Fibroblast of skin of scalp (primary cell): ENCODE data around the gene RUFY3.
"Not testable (repeated sequence)": the region's sequence is repeated elsewhere in the genome, so short reads cannot be mapped to it uniquely, and the experiment has no call there.

Source experiments
- DNase-seq: peaks from one replicate; pipeline ENCODE4 v3.0.0-alpha.2; 2013

The RUFY3 gene

DNA sequence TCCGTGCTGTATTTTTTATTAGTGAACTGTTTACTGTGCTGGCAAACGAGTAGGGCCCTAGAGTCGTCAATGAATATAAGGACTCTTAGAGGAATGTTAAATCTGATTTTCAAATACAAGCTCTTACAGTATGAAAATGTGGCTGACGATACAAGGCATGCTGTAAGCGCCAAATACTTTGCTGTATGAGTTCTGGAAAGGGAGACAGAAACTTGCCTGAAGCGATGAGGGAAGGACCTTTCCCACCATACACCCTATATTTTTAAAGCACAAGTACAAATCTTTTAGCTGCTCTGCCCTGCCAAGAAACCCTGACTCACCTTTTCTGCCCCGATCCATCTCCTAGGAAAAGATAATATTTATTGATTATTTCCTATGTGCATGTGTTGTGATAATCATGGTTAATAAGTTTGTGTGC, 15.7 kb upstream of the RUFY3 start:
- no peak for DNase-seq

DNA sequence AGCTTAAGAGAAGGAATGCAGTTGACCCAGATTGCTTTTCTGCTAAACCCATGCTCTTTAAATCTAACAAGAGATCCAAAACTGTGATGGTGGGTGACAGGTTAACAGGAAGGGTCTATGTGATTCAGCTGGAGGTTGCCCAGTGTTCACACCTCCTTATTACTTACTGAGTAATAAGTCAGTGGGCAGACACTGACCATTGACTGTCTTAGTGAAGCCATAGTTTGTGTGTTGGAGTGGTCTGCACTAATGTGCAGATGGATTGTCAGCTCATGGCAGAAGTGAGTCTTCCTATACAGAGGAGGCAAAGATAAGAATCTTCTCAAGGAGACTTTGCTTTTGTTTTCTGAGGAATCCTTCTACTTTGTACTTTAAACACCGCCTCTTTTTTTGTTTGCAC, 15.2 kb upstream of the RUFY3 start:
- DNase-seq, result no peak

DNA sequence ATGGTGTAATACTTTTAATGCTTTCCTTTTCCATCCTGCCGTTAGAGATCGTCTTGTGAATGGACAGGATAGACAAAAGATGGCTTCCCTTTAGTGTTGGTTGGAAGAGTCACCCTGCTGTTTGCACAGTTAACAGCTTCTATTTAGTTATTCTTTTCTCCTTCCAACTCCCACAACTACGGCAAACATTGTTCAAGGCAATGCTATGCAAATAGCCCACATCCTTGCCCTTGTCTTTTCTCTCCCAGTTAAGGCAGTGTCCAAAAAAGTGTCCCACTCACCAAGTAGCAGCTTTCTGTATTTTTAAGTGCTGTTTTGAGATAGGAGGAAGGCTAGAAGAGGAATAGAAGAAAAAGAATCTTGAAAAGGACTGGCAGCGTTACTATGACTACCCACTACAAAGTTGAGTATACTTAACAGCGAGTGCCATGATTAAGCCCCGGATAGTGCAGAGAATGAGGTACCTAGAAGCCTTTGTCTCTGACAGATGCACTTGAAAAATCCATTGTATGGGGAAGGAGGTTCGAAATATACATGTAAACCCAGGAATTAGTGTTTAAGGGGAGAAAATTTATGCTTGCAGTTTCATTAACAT, 12.1 kb upstream of the RUFY3 start:
- no peak for DNase-seq

DNA sequence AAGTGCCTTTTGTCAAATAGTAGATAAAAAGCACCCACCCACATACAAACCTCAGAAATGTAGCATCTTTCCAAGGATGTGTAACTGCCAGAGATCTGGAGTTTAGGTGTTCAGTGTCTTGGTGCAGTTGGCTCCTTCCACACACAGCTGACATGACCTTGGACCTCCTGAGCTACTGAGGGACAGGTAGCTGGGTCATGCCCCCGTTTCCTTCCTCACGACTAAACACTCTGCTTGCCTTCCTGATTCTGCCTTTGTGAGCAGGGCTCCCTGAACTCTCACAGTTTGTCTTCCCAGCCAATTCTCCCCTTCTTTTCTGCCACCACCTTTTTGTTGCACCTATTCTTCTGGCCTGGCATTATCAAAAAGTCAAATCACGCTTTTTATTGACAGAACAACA, 10.2 kb upstream of the RUFY3 start:
- no peak for DNase-seq

DNA sequence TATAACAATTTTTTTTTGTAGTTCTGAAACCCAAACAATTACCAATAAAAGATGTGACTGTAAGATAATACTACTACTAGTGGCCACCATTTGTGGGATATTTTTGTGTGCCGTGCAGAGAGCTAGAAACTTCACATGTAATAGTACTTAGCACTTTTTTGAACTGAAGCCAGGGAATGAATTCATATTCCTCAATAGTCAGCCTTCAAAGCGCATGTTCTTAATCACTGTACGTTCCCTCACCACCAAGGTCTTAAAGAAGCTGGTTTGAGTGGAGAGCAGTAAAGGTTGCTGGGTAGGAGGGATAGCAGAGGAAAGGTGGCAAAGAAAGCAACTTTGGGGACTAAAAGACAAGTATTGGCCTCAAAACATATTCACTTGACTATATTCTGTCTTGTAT, 9.6 kb upstream of the RUFY3 start:
- peak; percentile 24 for DNase-seq

DNA sequence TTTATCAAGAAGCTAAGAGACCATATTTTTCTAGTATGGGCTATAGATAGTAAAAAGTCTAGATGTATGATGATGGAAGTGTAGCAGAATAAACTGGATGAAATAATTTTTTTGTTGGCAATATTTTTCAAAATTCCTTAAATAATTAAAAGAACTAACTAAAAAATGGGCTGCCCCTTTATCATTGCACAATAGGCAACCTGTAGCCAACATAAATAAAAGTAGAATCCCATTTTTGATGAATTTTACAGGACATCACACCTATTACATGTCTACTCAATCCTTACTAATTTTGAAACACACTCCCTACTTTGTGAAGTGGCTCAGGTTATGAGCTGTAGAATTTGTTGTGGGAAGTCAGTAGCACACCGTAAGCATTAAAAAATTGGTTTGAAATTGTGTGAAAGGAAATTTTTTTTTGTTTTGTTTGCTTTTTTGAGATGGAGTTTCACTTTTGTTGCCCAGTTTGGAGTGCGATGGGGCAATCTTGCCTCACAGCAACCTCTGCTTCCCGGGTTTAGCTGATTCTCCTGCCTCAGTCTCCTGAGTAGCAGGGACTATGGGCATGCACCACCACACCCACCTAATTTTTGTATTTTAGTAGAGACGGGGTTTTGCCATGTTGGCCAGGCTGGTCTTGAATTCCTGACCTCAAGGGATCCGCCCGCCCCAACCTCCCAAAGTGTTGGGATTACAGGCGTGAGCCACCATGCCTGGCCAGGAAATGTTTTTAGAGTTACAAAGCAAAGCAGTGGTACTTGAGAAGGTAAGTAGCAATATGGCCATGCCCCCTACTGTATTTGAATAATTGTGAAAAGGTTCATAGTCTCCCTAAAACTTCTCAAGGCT, 8.9 kb upstream of the RUFY3 start:
- DNase-seq, result no peak

DNA sequence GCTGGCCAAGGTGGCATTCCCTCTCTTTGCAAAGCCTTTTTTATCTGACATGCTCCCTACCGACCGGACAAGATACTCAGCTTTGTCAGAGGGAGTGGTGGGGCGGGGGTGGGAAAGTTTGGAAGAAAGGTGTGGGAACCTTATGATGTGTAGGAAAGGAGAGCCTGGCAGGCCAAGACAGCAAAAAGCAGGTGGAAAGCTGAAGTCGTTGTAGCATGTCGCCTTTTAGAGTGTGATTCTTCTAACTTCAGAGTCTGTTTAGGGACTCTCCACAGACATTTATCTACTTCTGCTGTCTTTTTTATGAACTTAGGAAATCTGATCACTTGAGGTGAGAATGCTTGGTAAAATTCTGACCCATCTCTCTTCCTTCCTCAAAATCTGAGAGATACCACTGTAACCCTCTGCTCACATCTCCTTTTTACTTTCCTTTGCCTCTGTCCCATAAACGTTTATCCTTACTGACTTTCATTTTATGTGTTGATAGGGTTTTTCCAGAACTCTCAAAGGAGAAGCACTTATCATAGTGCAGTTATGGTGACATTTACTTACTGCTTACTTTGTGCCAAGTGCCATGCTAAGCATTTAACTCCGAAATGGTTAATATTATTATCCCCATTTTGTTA, 8.2 kb upstream of the RUFY3 start:
- no peak for DNase-seq

DNA sequence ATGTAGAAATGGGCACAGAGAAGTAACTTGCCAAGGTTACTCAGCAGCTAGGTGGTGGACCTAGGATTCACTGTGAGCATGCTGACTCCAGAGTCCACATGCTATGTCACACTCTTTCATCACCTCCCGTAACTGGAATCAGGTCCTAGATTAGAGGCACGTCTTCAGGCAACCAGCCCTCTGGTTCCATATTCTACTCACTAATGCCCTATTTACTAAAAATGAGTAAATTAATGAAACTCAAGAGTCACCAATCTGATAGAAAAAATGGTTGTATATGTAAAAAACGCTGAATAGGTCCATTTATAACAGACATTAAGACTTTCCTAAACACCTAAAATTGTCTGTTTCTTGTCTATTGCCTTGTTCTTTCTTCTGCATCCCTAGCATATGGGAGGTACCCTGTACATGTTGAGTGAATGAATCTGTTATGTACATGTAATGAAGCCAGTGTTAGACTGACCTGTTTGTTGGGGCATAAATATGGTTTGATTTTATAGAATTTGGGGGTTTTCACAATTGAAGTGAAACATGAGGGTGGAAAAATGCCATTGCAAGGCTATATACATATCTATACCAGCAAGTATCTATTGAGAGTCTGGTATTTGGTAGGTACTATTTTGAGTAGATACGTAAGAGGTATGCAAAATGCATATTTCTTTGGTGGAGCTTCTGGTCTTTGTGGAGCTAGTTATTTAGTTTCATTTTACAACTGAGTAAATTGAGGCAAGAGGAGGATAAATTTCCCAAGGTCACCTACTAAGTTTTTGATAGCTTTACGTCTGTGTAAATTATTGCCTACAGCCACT, 7.5 kb upstream of the RUFY3 start:
- DNase-seq, result no peak

DNA sequence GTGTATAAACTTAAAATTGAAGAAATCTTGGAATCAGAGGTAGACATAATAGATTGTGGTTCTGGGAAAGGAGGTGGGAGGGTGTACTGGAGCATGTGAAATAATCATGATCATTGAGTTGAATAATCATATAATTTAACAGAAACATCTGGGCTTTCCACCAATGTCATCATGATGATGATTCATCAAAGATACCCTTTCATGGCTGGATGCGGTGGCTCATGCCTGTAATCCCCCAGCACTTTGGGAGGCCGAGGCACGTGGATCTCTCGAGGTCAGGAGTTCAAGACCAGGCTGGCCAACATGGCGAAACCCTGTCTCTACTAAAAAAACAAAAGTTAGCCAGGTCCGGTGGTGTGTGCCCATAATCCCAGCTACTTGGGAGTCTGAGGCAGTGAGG, 6.7 kb upstream of the RUFY3 start:
- DNase-seq, result peak; percentile 29

DNA sequence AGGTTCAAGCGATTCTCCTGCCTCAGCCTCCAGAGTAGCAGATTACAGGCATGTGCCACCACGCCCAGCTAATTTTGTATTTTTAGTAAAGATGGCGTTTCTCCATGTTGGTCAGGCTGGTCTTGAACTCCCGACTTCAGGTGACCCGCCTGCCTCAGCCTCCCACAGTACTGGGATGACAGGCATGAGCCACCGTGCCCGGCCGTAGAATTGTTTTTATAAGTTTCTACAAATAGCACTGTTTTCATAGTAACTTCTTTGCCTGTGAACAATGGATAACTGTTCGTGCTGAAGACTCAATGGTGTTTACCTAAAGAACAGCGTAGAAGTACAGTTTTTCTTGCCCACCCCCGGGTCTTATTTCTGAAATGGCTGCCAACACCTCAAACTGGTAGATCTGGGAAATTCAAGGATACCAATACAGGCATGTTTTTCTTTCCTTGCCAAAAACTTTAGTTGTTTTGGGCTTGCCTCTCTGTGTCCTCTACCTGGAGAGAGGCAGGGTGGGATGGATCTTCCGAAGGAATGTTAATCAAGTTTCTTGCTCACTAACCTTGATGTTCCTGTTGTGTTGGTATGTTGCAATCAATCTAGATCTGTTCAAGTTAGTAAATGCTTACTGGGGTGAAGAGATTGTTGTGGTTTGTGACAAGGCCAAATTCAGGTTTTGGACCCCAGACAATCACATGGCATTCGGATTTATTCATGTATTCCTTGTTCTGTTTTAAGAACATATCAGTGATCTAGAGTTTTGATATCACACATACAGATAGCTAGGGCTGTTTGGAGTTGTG, 2.8 kb upstream of the RUFY3 start:
- no peak for DNase-seq

DNA sequence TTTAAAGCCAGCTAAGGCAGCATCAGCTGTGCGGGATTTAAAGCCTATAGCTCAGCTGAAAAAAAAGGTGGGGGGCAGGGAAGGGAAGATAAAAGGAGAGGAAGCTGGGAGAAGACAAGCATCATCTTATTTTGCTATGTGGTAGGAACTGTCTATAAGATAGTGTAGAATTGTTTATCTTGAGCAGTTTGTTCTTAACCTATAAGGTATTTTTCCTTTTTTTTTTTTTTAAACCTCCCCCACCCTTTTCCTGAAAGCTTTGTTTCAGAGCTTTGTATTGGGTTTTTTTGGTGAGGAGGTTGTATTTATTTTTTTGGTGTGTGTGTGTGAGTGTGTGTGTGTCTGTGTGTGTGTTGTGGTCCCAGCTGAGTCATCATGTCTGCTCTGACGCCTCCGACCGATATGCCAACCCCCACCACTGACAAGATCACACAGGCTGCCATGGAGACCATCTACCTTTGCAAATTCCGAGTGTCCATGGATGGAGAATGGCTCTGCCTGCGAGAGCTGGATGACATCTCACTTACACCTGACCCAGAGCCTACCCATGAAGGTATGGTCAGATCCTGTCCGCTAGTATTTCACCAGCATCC, 531 bp downstream of the RUFY3 start:
- peak; percentile 69 for DNase-seq

DNA sequence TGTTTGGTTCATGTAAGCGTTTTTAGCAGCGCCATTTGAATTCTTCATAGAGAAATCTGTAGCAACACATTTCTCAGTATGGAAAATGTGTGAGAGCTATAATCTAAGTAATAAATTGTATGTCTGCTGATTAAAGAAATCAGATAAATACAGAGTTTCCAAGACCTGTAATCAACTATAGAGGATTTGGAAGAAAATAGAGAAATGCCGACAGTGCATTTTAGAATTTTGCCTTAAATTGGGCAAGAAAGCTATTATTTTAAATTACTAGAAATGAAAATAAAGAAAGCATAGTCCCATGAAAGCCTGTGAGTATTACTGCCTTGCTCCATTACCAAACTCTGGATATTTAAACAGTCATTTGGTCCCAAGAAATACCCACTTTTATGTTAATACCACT, 2.7 kb downstream of the RUFY3 start:
- no peak for DNase-seq

DNA sequence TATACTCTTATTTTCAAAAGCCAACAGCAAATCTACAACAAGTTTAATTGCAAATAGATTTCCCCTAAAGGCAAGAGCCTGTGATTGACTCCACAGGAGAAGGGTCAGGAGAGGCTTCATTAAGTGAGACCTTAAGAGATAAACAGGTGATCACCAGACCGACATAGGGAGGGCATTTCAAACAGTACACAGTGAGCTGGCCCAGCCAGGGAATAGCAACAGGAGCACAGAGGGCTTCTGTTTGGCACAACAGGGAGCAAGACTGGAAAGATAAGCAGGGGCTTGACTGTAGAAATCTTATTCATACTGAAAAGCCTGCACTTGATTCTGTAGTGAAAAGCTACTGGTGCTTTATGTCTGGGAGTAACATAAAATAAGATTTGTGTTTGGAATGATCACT, 3.9 kb downstream of the RUFY3 start:
- DNase-seq, result no peak

DNA sequence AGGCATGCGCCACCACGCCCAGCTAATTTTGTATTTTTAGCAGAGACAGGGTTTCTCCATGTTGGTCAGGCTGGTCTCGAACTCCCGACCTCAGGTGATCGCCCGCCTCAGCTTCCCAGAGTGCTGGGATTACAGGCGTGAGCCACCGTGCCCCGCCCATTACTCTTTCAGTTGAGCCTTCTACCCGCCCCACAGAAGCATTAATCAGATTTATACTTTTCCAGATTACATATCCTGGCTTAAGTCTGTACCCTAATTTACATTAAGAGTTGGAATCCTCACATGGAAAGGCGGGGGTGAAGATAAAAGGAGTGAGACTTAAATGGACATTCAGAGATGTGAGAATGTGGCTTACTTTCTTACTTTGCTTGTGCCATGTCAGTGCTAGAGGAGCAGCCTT, 4.8 kb downstream of the RUFY3 start:
- not testable (repeated sequence) for DNase-seq

DNA sequence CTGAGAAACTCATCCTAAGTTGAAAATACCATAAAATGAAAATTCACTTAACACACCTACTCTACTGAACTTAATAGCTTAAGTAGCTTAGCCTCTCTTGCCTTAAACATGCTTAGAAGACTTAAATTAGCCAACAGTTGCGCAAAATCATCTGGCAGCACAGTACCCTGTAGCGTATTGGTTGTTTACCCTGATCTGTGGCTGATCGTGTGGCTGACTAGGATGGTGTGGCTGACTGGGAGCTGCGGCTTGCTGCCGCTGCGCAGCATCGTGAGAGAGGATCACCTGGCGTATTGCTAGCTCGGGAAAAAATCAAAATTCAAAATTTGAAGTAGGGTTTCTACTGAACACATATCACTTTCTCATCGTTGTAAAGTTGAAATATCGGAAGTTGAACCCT, 6.3 kb downstream of the RUFY3 start:
- no peak for DNase-seq

DNA sequence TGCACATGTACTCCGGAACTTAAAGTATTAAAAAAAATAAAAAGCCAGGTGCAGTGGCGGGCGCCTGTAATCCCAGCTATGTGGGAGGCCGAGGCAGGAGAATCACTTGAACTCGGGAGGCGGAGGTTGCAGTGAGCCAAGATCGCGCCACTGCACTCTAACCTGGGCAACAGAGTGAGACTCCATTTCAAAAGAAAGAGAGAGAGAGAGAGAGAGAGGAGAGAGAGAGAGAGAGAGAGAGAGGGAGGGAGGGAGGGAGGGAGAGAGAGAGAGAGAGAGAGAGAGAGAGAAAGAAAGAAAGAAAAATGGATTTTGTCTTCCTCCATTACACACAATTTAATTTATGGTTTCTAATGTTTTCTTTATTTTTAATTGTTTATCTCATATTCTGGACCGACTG, 11.1 kb downstream of the RUFY3 start:
- not testable (repeated sequence) for DNase-seq

DNA sequence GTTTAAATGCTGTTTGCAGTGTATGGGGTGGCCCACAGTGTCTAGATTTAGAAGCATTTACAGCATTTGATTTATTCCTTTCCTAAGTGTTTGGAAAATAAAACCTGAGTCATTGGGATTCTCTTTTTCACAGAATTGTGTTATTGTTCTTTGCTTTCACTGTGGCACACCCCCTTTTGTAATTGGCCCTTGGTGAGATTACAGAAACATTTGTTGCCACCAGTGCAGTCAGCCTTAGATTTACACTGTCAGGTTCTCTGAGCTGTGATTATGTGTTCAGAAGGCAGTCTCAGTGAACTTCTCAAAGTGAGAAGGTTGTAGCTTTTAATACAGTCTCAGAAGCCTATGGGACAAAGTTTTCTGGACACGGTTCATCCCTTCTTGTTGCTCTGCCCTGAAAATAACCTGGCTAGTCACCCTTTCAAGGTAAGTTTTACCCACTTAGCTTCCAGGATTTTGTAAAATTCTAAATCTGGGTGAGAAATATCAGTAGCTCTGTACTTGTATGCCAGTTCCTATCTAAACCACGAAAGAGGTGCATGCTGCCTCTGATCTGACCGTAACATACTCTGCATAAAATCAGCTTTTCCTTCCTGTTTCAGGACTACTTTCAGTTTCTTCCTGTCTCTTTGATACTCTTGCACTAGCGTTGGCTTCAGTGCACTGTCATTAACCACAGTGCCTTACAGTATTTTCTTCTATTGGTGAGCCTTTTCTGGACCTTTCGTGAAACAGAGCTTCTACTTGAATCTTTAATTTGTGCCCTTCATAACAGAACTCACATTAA, 12.6 kb downstream of the RUFY3 start:
- DNase-seq, result no peak

DNA sequence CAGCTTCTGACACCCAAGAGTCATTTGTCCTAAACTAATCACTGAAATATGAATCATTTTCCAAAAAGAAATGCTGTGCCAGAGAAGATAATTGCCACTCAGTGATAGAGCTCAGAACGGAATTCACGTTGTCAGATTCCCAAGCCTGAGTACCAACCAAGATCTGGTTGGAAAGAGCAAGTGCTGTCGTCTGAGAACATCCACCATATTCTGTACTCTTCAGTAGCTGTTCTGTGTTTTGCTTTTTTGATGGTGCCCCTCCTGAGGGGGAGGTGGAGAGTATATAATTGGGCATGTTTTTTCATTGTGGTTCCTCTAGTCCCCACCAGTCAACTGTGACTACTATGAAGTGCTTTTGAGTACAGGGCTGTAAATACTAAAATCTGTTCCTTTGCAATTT, 13.2 kb downstream of the RUFY3 start:
- DNase-seq, result no peak

DNA sequence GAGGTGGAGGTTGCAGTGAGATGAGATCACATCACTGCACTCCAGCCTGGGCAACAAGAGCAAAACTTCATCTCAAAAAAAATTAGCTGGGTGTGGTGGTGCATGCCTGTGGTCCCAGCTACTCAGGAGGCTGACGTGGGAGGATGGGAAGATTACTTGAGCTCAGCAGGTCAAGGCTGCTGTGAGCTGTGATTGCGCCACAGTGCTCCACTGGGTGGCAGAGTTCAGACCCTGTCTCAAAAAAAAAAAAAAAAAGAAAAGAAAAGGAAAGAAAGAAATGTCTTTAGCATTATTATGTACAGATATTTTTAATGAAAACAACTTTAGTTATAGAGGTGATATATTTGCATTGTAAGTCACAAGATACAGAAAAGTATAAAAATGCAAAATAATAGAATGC, 14.2 kb downstream of the RUFY3 start:
- peak; percentile 70 for DNase-seq

DNA sequence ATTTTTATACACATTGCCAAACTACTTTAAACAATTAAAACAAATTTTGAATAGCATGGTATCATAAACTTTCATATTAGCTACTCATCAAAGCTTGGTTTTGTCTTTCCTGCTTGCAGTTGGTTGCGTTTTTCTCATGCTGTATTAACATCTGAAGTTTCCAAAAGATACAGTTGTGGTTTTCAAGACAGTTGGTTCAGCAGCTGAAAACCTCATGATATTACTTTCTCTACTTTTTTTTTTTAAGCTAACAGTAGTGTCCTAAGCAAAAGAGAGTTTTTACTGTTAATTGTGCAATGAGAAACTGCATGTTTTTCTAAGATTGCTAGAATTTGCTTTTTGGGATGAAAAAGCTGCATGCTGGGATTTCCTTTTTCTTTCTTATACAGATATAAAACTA, 15.2 kb downstream of the RUFY3 start:
- no peak for DNase-seq

DNA sequence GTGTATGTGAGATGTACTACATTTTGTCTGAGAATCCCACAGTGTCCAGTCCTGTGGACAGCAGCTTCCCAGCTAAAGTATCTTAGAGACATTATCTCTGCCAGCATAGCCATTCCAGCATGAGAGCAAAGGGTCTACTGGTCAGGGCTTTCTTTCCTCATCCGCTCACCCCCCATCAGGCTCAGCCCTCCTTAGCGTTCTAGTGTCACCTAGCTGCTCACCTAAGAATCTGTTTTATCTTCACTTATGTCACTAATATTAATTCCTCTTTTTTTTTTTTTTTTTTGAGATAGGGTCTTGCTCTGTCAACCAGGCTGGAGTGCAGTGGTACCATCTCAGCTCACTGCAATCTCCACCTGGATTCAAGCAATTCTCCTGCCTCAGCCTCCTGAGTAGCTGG, 15.6 kb downstream of the RUFY3 start:
- DNase-seq, result no peak
